Measurements from ENCODE around the gene TOX2. TPM values are rescaled to one million over a fixed set of nuclear protein-coding genes. Genes with fewer than 3 reads are reported as not detected.

Gene TOX2
- total RNA-seq, 2 donors from 2014 or later, result 8.8 to 52.8 TPM

- Histone ChIP-seq H3K36me3 (no peaks in the 10 kb centered on the region), H3K4me1 (replicated peaks) (peaks cover 3% of the 10 kb centered on the region), H3K27ac (no peak overlapping the region), H3K9me3 (no peaks in the 10 kb centered on the region), H3K27me3 (replicated peaks; ENCODE audit: insufficient read depth) (no peaks in the 10 kb centered on the region), H3K4me3 (no peak overlapping the region)
- WGBS, result 67% methylated on average over 10 of the region's 10 CpGs
- TF ChIP-seq POLR2AphosphoS5 (IDR thresholded peaks at IDR 0.05) (peak; percentile 48), POLR2A (IDR thresholded peaks at IDR 0.05) (no peak)
- peak; percentile 39 for DNase-seq (ENCODE audit: low spot score)
- intact Hi-C loops (cut with DNase I), result loop anchor here (5.0 kb wide), 3 partner anchors 66 to 546 kb away; no protein-coding TSS in a partner anchor
Measured at GRCh38 chr20:44083220-44083933, 168.7 kb downstream of the TOX2 start.

DNA sequence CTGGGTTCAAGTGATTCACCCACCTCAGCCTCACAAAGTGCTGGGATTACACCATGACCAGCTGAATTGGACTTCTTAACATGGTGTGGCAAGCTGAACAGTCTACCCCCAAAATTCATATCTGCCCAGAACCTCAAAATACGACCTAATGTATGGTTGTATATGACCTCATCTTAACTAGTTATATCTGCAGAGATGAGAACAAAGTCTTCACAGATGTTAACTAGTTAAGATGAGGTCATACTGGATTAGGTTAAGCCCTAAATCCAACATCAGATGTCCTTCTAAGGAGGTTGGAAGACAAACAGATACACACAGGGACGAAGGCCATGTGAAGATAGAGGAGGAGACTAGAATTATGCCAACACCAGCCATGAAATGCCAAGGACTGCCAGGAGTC lies 169.8 kb downstream of the TOX2 start:
- WGBS, result 91% methylated on average over 2 of the region's 2 CpGs
- Histone ChIP-seq H3K27me3 (replicated peaks; ENCODE audit: insufficient read depth) (no peaks in the 10 kb centered on the region), H3K36me3 (no peaks in the 10 kb centered on the region), H3K4me1 (replicated peaks) (peaks cover 3% of the 10 kb centered on the region), H3K9me3 (no peaks in the 10 kb centered on the region), H3K27ac (no peak overlapping the region), H3K4me3 (no peak overlapping the region)
- TF ChIP-seq CTCF (IDR thresholded peaks at IDR 0.05), result no peak
- intact Hi-C loops (cut with DNase I), result loop anchor here (5.0 kb wide), 3 partner anchors 67 to 547 kb away; no protein-coding TSS in a partner anchor
- no peak for DNase-seq (ENCODE audit: low spot score)

DNA sequence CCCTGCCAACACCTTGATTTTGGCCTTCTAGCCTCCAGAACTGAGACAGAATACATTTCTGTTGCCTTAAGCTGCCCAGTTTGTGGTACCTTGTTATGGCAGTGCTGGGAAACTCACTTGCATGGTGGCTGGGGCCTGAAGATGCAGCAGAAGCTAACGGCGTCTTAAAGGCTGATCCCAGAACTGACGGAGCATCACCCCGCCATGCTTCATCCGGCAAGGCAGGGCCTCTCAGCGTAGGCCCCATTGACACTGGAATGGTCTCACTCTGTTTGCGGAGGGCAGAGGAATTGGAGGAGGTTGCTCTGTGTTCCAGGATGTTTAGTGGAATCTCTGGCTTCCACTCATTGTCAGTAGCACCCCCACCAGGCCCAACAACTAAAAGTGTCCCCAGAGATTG lies 170.2 kb downstream of the TOX2 start:
- intact Hi-C loops (cut with DNase I), result loop anchor here (5.0 kb wide), 3 partner anchors 68 to 548 kb away; no protein-coding TSS in a partner anchor

GRCh38 chr20:44085616-44086434 lies 171.2 kb downstream of the TOX2 start:
- Histone ChIP-seq H3K4me3 (no peak overlapping the region), H3K4me1 (replicated peaks) (peaks cover 3% of the 10 kb centered on the region), H3K27ac (no peak overlapping the region), H3K9me3 (no peaks in the 10 kb centered on the region), H3K27me3 (replicated peaks; ENCODE audit: insufficient read depth) (no peaks in the 10 kb centered on the region), H3K36me3 (no peaks in the 10 kb centered on the region)
- TF ChIP-seq POLR2AphosphoS5 (IDR thresholded peaks at IDR 0.05), result no peak
- no peak for TF ChIP-seq POLR2A (IDR thresholded peaks at IDR 0.05)
- TF ChIP-seq CTCF (IDR thresholded peaks at IDR 0.05), result no peak
- DNase-seq (ENCODE audit: low spot score), result no peak
- 94% methylated on average over 17 of the region's 17 CpGs for WGBS
- intact Hi-C loops (cut with DNase I), result no loop called here

More for the DNA sequence above, 170.2 kb downstream of the TOX2 start:
- TF ChIP-seq POLR2AphosphoS5 (IDR thresholded peaks at IDR 0.05), result no peak
- no peak for TF ChIP-seq POLR2A (IDR thresholded peaks at IDR 0.05)
- no peak for TF ChIP-seq CTCF (IDR thresholded peaks at IDR 0.05)
- H3K27me3 ChIP-seq (replicated peaks; ENCODE audit: insufficient read depth), result no peaks in the 10 kb centered on the region
- H3K9me3 ChIP-seq, result no peaks in the 10 kb centered on the region
- DNase-seq (ENCODE audit: low spot score), result no peak
- WGBS, result 99% methylated on average over 7 of the region's 7 CpGs
- H3K4me3 ChIP-seq, result no peak overlapping the region
- no peak overlapping the region for H3K27ac ChIP-seq
- peaks cover 3% of the 10 kb centered on the region for H3K4me1 ChIP-seq (replicated peaks)
- H3K36me3 ChIP-seq, result no peaks in the 10 kb centered on the region

DNA sequence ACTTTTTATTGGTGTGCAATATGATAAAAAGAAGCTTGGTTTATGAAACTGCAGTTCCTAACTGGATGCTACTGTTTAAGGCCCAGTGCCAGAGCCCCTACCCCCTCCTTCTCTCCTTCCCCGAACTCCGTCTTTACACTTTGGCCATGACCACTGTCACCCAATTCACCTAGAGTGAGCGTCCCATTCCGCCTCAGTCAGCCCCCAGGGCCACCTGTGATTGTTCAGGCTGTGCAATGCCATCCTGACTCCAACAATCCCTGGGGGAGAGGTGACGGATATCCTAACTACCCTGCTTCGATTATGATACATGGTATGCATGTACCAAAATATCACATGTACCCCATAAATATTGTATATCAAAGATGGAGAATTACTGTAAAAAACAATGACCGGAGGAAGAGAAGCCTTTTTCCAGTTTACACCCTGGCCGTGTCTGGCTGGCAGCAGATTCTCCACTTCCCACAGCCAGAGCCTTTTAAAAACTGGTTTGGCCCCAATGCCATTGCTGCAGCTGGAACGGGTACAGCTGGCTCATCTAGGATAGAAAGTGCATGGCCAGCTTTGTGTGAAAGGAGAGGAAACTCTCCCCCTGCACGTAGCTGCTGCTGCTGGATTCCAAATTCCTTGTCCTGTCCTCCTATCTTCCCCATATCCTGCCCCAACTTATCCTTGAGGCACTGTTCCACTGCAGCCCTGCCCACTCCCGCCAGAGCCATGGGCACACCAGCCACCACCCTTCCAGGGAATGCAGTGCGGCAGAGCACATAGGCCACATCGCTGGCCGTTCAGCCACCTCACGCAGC lies 172.6 kb downstream of the TOX2 start:
- Histone ChIP-seq H3K4me3 (no peak overlapping the region), H3K36me3 (no peaks in the 10 kb centered on the region), H3K27me3 (replicated peaks; ENCODE audit: insufficient read depth) (no peaks in the 10 kb centered on the region), H3K9me3 (no peaks in the 10 kb centered on the region), H3K27ac (no peak overlapping the region), H3K4me1 (replicated peaks) (peaks cover 3% of the 10 kb centered on the region)
- intact Hi-C loops (cut with DNase I), result no loop called here
- TF ChIP-seq POLR2A (IDR thresholded peaks at IDR 0.05) (no peak), CTCF (IDR thresholded peaks at IDR 0.05) (no peak), POLR2AphosphoS5 (IDR thresholded peaks at IDR 0.05) (peak; percentile 73)
- 28% methylated on average over 15 of the region's 15 CpGs for WGBS
- peak; percentile 70 for DNase-seq (ENCODE audit: low spot score)

Measured in prostate gland (tissue), 2 donors.